ENCODE data around the gene HIVEP2.
A peak's percentile ranks its signal among the peaks of the same experiment; 100 is the strongest.

Gene HIVEP2

DNA sequence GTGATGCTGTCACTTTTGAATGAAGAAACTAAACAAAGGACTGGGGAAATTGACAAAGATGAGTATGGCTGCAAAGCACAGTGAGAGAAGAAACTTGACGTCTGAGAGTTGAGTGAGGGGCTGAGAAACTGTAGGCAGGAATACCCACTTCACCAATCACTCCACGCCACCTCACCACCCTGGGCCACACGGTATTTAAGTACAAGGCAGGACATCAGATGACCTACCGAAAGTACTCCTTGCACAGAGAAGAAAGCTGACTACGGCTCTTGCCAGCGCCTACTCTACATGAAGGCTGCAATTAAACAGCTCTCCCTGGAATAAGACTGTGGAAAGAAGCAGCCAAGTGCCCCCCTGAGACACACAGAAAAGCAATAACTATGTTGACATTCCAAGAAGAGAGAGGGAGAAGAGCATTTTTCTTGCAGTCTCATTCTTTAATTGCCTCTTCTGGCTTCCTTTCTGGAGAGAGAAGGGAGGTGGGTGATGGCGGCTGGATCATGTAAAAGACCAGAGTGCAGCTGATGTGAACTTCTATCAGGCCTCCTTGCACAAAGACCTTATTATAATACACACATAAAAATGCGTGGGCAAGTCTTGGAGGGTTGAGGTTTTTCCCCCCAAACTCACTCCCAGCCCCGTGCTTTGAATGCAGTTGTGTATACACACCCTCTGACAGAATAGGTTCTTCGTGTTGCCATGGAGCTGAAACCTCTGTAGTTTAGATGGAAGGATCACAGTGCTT is 44.6 kb downstream of the HIVEP2 start:
- peak; percentile 53 for DNase-seq (ENCODE audit: low read depth, low spot score)
- in situ Hi-C loops (cut with HindIII; ENCODE audit: low sequenced_read_pairs) = no loop called here
- TF ChIP-seq, protein P1, sequence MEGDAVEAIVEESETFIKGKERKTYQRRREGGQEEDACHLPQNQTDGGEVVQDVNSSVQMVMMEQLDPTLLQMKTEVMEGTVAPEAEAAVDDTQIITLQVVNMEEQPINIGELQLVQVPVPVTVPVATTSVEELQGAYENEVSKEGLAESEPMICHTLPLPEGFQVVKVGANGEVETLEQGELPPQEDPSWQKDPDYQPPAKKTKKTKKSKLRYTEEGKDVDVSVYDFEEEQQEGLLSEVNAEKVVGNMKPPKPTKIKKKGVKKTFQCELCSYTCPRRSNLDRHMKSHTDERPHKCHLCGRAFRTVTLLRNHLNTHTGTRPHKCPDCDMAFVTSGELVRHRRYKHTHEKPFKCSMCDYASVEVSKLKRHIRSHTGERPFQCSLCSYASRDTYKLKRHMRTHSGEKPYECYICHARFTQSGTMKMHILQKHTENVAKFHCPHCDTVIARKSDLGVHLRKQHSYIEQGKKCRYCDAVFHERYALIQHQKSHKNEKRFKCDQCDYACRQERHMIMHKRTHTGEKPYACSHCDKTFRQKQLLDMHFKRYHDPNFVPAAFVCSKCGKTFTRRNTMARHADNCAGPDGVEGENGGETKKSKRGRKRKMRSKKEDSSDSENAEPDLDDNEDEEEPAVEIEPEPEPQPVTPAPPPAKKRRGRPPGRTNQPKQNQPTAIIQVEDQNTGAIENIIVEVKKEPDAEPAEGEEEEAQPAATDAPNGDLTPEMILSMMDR (IDR thresholded peaks at IDR 0.05; ENCODE audit: low read depth, low read length) = no peak
- no peak overlapping the region for H3K4me3 ChIP-seq (ENCODE audit: low read depth, low read length)

DNA sequence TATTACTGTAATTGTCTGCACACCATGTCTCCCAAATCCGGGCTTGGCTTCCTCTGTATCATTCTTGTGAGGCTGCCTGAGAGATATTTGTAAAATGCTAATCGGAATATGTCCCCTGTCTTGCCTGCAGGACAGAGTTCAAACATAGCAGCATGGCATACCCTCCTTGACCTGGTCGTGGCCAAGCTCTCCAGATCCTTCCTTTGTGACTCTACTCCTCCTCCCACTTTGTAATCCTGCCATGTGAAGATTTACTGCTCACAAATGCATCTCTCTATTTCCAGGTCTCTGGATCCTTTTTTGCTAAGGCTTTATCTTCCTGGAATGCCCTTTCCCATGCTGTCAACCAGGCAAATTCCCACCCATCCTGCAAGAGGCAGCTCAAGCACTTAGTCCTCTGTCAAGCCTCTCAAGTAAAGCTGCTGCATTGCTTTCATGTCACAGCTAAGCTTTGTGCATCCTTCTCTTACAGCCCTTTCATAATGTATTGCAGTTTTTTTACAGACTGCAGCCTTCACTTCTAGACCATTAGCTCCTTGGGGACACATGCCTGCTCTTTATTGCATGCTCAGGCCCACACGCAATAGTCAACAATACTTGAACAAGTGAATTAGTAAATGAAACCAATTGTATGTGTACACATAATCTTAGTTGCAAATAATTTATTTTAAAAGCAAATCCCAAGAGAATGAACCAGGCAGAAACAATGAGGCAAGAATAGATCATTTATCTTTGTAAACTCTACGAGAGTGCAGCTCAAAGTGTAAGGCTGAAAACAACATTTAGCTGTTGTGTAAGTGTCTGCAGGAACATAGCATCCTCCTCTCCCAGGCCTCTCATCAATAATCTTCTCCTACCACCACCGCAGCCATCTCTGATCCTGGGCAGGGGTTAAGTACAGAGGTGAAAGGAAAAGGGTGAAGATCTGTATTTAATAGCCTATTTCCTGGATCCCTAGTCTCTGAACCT is 45.8 kb downstream of the HIVEP2 start:
- TF ChIP-seq, protein P1 (IDR thresholded peaks at IDR 0.05; ENCODE audit: low read depth, low read length) = no peak
- in situ Hi-C loops (cut with HindIII; ENCODE audit: low sequenced_read_pairs) = no loop called here
- H3K4me3 ChIP-seq (ENCODE audit: low read depth, low read length) = no peak overlapping the region
- DNase-seq (ENCODE audit: low read depth, low spot score) = no peak

DNA sequence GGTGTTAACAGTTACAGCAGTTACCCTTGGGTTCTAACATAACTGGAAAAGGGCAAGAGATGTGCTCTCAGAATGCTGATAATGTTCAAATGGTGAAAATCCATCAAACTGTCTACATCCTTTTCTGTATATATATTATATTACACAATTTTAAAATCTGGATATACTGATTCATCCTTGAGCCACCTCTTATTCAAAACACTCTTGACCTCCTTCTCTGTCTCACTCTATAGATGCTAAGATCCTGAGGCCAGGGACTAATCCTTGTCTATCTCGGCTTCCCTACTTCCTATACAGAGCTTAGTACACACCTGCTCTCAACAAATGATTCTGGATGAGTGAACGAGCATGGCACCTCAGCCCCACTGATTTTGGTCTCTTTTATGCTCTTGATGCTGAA is 47.3 kb downstream of the HIVEP2 start:
- in situ Hi-C loops (cut with HindIII; ENCODE audit: low sequenced_read_pairs) = no loop called here
- TF ChIP-seq, protein P1 (IDR thresholded peaks at IDR 0.05; ENCODE audit: low read depth, low read length) = no peak
- H3K4me3 ChIP-seq (ENCODE audit: low read depth, low read length) = no peak overlapping the region
- DNase-seq (ENCODE audit: low read depth, low spot score) = no peak

DNA sequence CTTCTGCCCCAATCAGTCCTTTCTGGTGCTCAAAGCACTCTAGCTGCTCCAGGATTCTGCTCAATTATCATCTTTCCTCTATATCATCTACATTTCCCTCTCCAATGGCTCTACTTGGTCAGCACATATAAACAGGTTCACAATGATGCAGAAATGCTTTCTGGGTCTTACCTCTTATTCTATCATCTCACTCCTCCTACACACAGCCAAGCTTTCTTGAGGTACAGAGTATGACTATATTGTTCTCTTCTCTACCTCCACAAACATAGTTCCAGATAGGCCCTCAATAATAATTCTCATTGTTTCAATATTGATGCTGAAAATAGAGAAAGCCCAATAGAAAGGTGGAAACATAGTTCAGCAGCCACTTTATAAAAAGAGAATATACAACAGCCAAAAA is 48.2 kb downstream of the HIVEP2 start:
- no peak for DNase-seq (ENCODE audit: low read depth, low spot score)
- in situ Hi-C loops (cut with HindIII; ENCODE audit: low sequenced_read_pairs) = no loop called here
- TF ChIP-seq, protein P1 (IDR thresholded peaks at IDR 0.05; ENCODE audit: low read depth, low read length) = no peak

DNA sequence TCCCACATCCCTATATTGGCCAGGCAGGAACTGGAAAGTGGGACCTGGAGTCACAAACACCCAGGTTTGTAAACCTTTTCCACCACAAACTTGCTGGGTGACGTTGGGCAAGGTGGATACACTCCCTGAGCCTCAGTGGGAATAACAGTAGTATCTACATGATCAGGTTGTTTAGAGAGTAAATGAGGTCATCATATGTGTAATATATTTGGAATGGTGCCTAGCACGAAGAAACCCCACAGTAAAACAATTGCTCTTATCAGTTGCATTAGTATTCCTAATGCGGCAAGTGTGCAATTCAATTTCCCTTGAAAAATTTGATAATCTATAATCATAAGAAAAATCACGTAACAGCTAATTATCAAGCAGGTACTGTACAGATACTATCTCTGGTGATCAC is 51.9 kb downstream of the HIVEP2 start:
- H3K4me3 ChIP-seq (ENCODE audit: low read depth, low read length) = no peak overlapping the region
- in situ Hi-C loops (cut with HindIII; ENCODE audit: low sequenced_read_pairs) = no loop called here
- TF ChIP-seq, protein P1 (IDR thresholded peaks at IDR 0.05; ENCODE audit: low read depth, low read length) = no peak
- DNase-seq (ENCODE audit: low read depth, low spot score) = peak; percentile 50

More for the DNA sequence above, 48.2 kb downstream of the HIVEP2 start:
- no peak overlapping the region for H3K4me3 ChIP-seq (ENCODE audit: low read depth, low read length)

DNA sequence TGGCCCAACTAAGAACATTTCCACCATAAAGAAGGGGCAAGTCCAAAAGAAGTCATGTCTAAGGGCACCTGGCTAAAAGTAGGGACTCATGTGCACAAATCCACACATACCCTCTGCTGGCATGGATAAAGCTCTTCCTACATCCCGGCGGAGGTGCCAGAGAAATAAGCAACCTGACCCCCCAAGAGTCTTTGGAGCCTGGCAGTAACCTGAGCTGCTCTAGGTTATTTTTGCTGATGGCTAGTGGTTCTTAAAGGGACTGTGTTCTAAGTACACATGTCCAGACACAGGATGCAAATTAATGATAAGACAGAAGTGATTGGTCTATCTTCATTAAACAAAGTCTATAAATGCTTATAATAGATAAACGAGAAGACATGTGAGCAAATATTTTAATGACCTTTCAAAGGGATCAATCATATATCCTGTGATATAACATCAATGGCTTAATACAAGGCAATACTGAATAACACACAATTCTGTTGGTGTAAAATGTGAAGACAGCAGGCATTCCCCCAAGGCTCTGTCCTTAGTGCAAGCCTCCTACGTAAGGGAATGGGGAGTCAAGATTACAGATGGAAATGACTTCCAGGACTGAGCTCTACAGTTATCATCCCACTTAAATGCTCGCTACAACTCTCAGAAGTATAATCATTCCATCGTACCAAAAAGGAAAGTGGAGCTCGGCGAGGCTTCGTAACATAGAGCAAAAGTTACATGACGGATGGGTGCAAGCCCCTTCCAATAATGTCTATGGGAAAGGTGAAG is 52.5 kb downstream of the HIVEP2 start:
- TF ChIP-seq, protein P1 (IDR thresholded peaks at IDR 0.05; ENCODE audit: low read depth, low read length) = no peak
- in situ Hi-C loops (cut with HindIII; ENCODE audit: low sequenced_read_pairs) = no loop called here
- no peak overlapping the region for H3K4me3 ChIP-seq (ENCODE audit: low read depth, low read length)
- DNase-seq (ENCODE audit: low read depth, low spot score) = no peak
